Muscle of leg (tissue), 11 donors: ENCODE data around the gene IGF2BP1. TPM values are rescaled to one million over a fixed set of nuclear protein-coding genes. Genes with fewer than 3 reads are reported as not detected.
A peak's percentile ranks its signal among the peaks of the same experiment; 100 is the strongest.

Experiments used
- DNase-seq: peaks from one replicate; pipeline ENCODE4 v3.0.0; 2013
- H3K27ac ChIP-seq: one replicate; pipeline ENCODE4 v1.5.1; 2013; ENCODE audit warnings: mild to moderate bottlenecking, low read length, control low read depth
- H3K27me3 ChIP-seq: one replicate; pipeline ENCODE4 v1.6.1; 2013; ENCODE audit warnings: low read length; ENCODE audit not compliant: control insufficient read depth, insufficient read depth
- H3K36me3 ChIP-seq: one replicate; pipeline ENCODE4 v1.6.1; 2013; ENCODE audit warnings: low read length; ENCODE audit not compliant: control insufficient read depth, insufficient read depth
- H3K4me1 ChIP-seq: one replicate; pipeline ENCODE4 v1.6.1; 2013; ENCODE audit warnings: low read length; ENCODE audit not compliant: control insufficient read depth, insufficient read depth
- H3K4me3 ChIP-seq: one replicate; pipeline ENCODE4 v1.5.1; 2013; ENCODE audit warnings: low read length, control low read depth
- H3K9me3 ChIP-seq: replicated peaks from 2 replicates; pipeline ENCODE4 v1.6.1; 2013; ENCODE audit warnings: low read depth, low read length; ENCODE audit not compliant: control insufficient read depth
- WGBS: methylation state at CpG from one replicate; pipeline ENCODE4 v1.1.5; 2013; ENCODE audit warnings: missing lambda C conversion rate; ENCODE audit not compliant: insufficient coverage; 5-methylcytosine and 5-hydroxymethylcytosine counted together
- polyA plus RNA-seq, 8 donors: library from polyadenylated mRNA; unstranded; fragments of 120-200 nt; gene quantifications; one replicate each; pipeline versions ENCODE4 v1.2.1 to v1.2.3, GENCODE V29; 2013; ENCODE audit warnings: inconsistent platforms in 1 of 8, low replicate concordance in 1 of 8; ENCODE audit not compliant: insufficient read length in 8 of 8, insufficient read depth in 1 of 8
- total RNA-seq: library from RNA; stranded (reverse); fragments of 120-200 nt; gene quantifications from one replicate; pipeline ENCODE4 v1.2.4, GENCODE V29; 2013

IGF2BP1 gene
- total and polyA plus RNA-seq, 9 donors, result 9.4 to 21.6 (median 16.8) TPM

GRCh38 chr17:48995304-48995973 is 1.7 kb upstream of the IGF2BP1 start:
- Histone ChIP-seq H3K36me3 (no peaks in the 10 kb centered on the region), H3K4me3 (peak overlapping the region; percentile 82), H3K27ac (no peak overlapping the region), H3K27me3 (peaks cover 38% of the 10 kb centered on the region), H3K4me1 (peaks cover 24% of the 10 kb centered on the region), H3K9me3 (no peaks in the 10 kb centered on the region)
- WGBS, result under 1% methylated on average over 16 of the region's 46 CpGs
- peak; percentile 39 for DNase-seq

DNA sequence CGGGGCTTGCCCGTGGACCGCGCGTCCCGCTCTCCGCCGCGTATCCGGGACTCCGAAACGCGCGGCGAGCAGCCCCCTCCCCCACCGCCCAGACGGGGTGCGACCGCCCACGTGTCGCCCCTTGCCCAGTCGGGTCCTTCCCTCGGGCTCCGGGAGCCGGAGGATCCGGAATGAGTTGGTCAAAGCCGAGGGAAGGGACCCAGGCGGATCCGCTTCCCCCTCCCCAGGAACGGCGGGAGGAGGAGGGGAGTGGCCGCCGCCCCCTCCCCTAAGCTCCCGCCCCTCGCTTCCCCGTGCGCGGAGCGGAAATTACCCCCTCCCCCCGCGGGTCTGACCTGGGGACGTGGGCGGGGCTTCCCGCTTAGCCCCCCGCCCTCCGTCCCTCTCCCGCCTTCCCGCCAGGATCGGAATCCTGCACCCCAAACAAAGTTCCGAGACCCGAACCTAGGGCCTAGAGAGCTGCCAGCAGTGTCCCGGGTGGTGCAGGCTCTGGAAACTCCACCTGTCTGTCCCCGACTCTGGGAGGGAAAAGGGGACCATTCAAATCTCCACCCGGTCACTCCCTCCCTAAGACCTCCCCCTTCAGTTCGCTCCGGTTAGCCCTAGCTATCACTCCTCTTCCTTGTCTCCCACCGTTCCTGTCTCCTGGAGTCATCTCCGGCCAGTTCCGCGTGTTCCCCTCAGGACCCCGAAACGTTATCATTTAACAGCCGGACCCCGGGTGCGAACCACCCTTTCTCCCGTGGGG is 1.0 kb upstream of the IGF2BP1 start:
- Histone ChIP-seq H3K27me3 (peaks cover 38% of the 10 kb centered on the region), H3K4me1 (peaks cover 24% of the 10 kb centered on the region), H3K27ac (peak overlapping the region; percentile 59), H3K4me3 (peak overlapping the region; percentile 82), H3K36me3 (no peaks in the 10 kb centered on the region), H3K9me3 (no peaks in the 10 kb centered on the region)
- under 1% methylated on average over 30 of the region's 66 CpGs for WGBS
- peak; percentile 46 for DNase-seq

GRCh38 chr17:48996722-48997102 is 473 bp upstream of the IGF2BP1 start:
- no peak for DNase-seq
- Histone ChIP-seq H3K36me3 (no peaks in the 10 kb centered on the region), H3K27me3 (peaks cover 38% of the 10 kb centered on the region), H3K4me1 (peaks cover 24% of the 10 kb centered on the region), H3K4me3 (peak overlapping the region; percentile 82), H3K9me3 (no peaks in the 10 kb centered on the region), H3K27ac (no peak overlapping the region)
- 0% methylated on average over 9 of the region's 23 CpGs for WGBS

- Histone ChIP-seq H3K27ac (peak overlapping the region; percentile 93), H3K36me3 (no peaks in the 10 kb centered on the region), H3K4me3 (peak overlapping the region; percentile 82), H3K4me1 (peaks cover 24% of the 10 kb centered on the region), H3K9me3 (no peaks in the 10 kb centered on the region), H3K27me3 (peaks cover 38% of the 10 kb centered on the region)
- WGBS, result under 1% methylated on average over 45 of the region's 63 CpGs
- DNase-seq, result peak; percentile 43
These were observed 822 bp downstream of the IGF2BP1 start for GRCh38 chr17:48997827-48998586.

DNA sequence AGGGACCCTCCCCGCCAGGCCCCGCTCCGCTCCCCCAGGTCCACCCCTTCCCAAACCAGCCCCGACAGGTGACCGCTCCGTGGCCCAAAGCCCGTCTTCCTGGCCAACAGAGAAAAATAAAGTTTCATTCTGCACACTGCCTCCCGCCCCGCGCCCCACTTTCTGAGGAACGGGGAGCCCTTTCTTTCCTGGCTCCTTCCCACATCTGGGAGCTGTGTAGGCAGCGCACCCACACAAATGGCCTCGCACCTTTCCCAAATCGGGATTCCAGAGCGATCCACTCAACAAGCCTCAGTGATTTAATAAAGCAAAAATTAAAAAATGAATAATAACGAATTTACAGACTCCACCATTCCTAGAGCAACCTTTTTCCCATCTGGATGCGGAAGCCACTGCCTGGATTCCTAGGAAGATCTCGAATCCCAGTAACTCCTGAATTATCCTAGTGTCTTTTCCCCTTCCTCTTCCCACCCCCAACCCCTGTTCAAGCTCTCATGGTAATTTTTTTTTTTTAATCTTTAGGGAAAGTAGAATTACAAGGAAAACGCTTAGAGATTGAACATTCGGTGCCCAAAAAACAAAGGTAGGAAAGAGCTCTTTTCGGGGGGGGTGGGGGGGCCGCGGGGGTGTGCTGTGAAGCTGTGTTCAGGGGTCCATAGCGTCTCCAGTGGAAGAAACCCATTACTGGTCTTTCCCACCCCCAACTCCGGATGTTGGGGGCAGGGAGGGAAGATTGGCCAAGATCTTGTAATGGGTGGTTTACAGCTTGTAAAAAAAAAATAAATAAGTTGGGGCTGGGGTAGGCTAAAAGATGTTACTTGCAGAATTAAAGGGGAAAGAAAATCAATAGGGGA is 1.6 kb downstream of the IGF2BP1 start:
- Histone ChIP-seq H3K27me3 (peaks cover 38% of the 10 kb centered on the region), H3K9me3 (no peaks in the 10 kb centered on the region), H3K27ac (peak overlapping the region; percentile 93), H3K36me3 (no peaks in the 10 kb centered on the region), H3K4me3 (peak overlapping the region; percentile 82), H3K4me1 (peaks cover 24% of the 10 kb centered on the region)
- WGBS, result 2% methylated on average over 11 of the region's 25 CpGs
- peak; percentile 41 for DNase-seq

- H3K27ac ChIP-seq, result no peak overlapping the region
- peaks cover 2% of the 10 kb centered on the region for H3K36me3 ChIP-seq
- H3K27me3 ChIP-seq, result peaks cover 20% of the 10 kb centered on the region
- H3K9me3 ChIP-seq, result no peaks in the 10 kb centered on the region
- H3K4me1 ChIP-seq, result peaks cover 20% of the 10 kb centered on the region
- no CpG with 5 or more reads among the region's 1 CpG for WGBS
- H3K4me3 ChIP-seq, result no peak overlapping the region
- no peak for DNase-seq
These were observed 3.8 kb downstream of the IGF2BP1 start for GRCh38 chr17:49000943-49001342.

GRCh38 chr17:49001671-49002070 is 4.5 kb downstream of the IGF2BP1 start:
- Histone ChIP-seq H3K27ac (no peak overlapping the region), H3K27me3 (peaks cover 13% of the 10 kb centered on the region), H3K9me3 (no peaks in the 10 kb centered on the region), H3K4me3 (no peak overlapping the region), H3K4me1 (peaks cover 13% of the 10 kb centered on the region), H3K36me3 (peaks cover 2% of the 10 kb centered on the region)
- DNase-seq, result no peak

DNA sequence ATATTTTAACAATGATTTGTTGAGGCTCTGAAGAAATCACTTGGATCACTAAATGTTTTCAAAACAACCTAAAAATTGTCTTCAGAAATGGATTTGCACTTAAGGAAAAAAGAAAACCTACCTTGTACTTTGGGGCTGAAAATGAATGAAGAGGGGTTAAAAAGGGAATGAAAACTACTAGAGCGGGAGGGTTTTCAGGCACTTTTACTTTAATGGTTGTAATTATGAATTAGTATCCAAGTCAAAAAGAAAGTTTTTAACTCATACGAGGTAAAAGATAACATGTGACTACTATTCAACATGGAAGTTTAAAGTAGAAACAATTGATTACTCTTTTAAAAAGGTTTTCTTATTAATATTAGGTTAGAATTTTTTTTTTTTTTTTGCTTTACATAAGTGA is 5.1 kb downstream of the IGF2BP1 start:
- WGBS, result no CpG with 5 or more reads among the region's 2 CpGs
- Histone ChIP-seq H3K36me3 (peaks cover 2% of the 10 kb centered on the region), H3K4me1 (peaks cover 10% of the 10 kb centered on the region), H3K27ac (no peak overlapping the region), H3K4me3 (no peak overlapping the region), H3K27me3 (peaks cover 6% of the 10 kb centered on the region), H3K9me3 (no peaks in the 10 kb centered on the region)
- DNase-seq, result no peak

DNA sequence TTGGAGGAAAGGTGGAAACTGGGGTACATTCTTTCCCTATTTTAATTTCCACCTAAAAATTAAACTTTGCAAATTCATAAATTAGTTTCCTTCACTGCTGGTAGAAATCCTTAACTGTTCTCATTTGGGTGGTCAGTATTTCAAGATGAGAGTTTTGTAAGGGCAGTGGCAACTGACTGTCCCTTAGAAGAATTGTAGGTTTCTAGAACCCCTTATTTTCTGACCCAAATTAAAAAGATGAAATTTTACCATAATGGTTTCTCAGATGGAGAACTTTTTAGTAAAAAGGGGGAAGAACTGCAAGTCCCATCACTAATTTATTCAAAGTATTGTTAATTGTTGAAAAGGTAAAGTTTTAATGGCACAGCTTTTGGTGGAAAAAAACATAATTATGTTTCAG is 5.6 kb downstream of the IGF2BP1 start:
- H3K36me3 ChIP-seq, result peaks cover 2% of the 10 kb centered on the region
- DNase-seq, result no peak
- H3K4me1 ChIP-seq, result peaks cover 10% of the 10 kb centered on the region
- no peak overlapping the region for H3K27ac ChIP-seq
- H3K9me3 ChIP-seq, result no peaks in the 10 kb centered on the region
- peaks cover 3% of the 10 kb centered on the region for H3K27me3 ChIP-seq
- no peak overlapping the region for H3K4me3 ChIP-seq
